Left forelimb (tissue), 1 donor: ENCODE measurements around the gene ANTXR2.

Experiments used
- DNase-seq: peaks from one replicate; pipeline ENCODE4 v3.0.0-alpha.2; 2018; ENCODE audit warnings: low spot score

The ANTXR2 gene

GRCh38 chr4:79983431-79983830 lies 89.6 kb downstream of the ANTXR2 start:
- DNase-seq: no peak

GRCh38 chr4:79982601-79983322 lies 90.3 kb downstream of the ANTXR2 start:
- no peak for DNase-seq

- DNase-seq: no peak
These were observed 92.6 kb downstream of the ANTXR2 start for GRCh38 chr4:79980448-79980847.

DNA sequence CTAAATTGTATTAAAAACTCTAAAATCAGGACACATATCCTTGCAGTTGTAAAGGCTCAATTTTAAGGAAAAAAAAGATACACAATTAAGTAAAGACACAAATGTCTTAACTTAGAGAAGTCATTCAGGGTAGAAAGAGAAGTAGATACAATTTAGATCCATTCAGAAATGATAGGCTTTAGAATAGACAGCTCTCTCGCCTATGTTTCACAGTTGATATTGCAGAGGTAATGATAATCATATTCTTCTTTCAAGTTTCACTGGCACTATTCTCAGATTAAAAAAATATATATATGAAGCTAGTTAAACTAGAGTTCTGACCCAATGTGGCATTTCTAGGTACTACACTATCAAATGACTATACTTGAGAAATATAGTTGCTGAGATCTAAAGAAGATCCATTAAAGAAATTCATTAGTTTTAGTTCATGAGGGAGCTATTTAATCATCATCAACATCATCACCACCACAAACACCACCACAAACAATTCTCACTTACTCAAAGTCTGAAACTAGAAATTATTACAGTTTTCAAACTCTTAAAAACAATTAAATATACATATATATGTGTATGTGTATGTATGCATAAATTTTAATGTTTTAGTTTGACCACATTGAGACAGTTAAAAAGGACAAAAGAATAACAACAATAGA lies 93.1 kb downstream of the ANTXR2 start:
- no peak for DNase-seq

DNA sequence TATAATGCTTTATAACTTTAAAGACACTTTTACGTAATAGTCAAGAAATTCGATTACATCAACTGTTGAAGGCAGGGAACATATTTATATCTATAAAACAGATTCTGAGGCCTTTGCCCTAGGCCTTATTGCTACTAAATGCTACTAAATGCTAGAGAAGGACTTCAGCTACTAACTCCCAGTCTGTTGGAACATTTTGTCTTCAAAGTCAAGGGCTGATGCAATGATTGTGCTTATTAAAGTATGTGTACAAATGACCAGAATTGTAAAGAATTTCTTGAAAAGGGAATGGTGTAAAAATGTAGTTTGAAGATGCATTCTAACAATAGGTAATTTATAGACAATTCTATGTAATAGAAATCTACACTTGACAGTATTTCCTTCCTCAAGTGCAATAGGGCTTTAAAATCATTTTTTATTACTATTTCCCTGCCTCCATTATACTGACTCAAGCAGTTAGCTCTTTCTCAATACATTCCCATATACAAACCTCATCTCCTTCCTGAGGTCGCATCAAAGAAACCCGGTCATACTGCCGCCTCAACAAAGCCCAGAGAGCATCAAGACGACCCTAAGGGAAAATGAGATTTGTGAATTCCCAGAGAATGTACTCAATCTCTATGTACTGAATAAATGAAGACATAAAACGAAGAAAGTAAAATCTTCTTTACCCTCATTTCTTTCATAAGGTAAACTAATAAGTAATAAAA lies 95.7 kb downstream of the ANTXR2 start:
- DNase-seq: no peak

GRCh38 chr4:79964400-79965211 lies 108.4 kb downstream of the ANTXR2 start:
- peak; percentile 69 for DNase-seq

GRCh38 chr4:79964020-79964399 lies 109.0 kb downstream of the ANTXR2 start:
- no peak for DNase-seq

DNA sequence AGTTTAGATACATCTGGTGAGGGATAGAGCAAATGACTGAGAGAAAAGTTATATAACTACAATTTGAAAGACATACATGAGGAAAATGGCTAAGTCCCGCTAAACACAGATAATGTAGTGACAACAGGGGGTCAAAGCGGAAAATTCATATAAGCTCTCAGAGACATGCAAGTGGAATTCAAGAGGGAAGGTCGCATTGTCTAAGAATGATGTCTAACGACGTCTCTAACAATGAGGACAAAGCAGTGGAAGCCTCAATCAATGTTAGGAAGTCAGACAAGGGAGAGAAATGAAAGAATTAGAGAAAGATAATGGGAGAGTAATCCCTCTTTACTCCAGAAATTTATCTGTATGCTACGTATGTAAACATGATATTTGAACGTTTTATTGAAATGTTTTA lies 113.4 kb downstream of the ANTXR2 start:
- no peak for DNase-seq

DNA sequence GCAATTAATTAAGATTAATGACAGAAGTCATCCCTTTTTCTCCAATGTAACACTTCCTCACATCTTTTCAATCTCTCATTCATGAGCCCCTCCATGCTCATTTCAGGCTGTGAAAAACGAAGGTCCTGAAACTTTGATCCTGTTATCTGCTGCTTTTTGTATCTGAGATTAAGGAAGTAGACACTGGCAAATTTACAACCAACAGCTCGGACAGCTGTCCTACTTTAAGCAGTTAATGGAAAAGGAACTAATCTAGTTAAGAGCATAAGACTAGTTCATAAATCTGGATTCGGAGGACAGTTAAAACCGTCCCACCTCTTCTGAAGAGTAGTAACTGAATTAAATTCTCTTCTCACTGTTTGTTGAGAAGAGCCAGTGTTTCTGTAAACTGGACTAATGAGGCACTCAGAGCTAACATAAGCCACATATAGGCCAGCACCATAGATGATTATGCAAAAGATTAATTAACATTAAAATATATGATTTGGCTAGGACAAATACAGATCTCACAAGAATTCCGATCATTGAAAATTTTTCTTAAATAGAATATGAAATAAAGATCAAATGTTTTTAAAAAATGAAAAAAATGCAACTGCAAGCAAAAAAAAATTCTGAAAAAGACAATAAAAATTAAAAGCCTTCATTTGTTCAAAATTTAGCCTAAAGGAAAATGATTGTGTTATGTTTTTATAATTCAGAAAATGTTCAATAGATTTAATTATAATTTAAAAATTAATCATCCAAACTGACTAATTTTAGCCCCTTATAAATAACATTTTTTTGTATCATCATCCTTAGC lies 114.4 kb downstream of the ANTXR2 start:
- no peak for DNase-seq

DNA sequence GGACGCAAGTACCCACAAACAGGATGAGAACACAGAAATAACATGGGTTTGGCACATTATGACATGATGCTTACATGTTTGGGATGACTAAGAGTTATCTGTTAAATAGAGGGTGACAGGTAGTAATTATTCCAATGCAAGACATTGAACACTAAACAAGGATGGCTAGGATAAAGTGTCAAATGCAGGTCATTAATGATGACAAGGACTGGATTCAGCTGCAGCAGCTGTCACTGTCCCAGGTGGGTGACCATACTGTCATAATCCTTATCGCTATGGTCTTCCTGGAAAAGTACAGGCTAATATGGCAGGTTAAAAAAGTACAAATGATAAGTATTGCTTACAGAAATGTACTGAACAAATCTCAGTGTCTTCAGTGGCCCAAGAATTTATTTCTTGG lies 123.9 kb downstream of the ANTXR2 start:
- DNase-seq: no peak

GRCh38 chr4:79948739-79949138 lies 124.3 kb downstream of the ANTXR2 start:
- no peak for DNase-seq

GRCh38 chr4:79948261-79948660 lies 124.8 kb downstream of the ANTXR2 start:
- no peak for DNase-seq

GRCh38 chr4:79947386-79947785 lies 125.6 kb downstream of the ANTXR2 start:
- DNase-seq: no peak

GRCh38 chr4:79935274-79935673 lies 137.8 kb downstream of the ANTXR2 start:
- DNase-seq: no peak

- DNase-seq: no peak
These were observed 138.4 kb downstream of the ANTXR2 start for GRCh38 chr4:79934660-79935059.

DNA sequence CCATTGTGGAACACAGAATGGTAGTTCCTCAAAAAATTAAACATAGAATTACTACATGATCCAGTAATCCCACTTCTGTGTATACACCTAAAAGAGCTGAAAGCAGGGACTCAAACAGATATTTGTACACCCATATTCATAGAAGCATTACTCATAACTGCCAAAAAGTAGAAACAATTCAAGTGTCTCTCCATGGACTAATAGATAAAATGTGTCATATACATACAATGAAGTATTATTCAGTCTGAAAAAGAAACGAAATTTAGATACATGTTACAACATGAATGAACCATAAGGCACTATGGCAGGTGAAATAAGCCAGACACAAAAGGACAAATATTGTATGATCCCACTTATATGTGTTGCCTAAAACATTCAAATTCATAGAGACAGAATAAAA lies 145.1 kb downstream of the ANTXR2 start:
- DNase-seq: no peak

- no peak for DNase-seq
These were observed 149.7 kb downstream of the ANTXR2 start for GRCh38 chr4:79923281-79923680.

GRCh38 chr4:79922011-79922410 lies 151.0 kb downstream of the ANTXR2 start:
- no peak for DNase-seq

DNA sequence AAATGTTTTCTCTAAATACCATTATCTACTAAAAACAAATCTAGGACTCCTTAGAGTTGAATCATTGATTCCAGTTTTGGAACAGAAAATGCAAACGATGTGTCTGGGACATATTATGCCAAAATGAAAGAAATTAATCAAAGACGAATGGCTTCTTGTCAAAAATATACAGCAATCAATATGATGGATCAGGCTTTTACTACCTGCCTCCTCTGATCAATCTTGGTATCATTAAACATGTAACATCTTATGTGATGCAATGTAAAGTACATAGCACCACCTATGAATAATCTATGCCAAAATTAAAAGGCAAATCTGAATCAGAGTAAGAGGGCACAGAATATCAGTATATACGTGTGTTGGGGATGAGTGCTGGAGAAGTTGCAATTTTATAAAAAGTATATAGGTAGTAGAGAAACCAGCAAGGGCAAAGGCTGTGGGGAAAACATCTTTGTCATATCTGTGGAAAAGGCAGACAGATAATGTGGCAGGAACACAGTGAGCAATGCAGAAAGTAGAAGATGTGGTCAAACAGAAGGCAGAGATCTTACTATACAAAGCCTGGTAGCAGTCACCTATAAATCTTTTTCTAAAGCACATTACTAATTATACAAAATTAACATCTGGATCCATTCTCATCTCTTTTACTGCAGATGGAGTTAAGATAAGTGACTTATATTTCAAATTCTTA lies 152.7 kb downstream of the ANTXR2 start:
- DNase-seq: no peak

DNA sequence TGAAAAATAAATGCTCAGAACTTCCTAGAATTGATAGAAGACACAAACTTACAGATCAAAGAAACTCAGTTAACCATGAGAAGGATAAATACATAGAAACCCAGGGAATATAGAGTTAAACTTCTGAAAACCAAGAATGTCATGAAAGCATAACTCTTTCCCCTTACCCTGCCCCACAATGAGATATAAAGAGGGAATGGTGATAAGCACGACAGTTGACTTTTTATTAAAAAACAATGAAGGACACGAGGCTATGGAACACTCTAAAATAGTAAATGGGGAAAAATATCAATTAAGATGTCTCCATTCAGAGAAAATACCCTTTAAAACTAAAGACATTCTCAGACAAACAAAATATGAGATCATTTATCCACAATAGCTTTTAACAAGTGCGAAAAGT lies 154.7 kb downstream of the ANTXR2 start:
- DNase-seq: no peak

GRCh38 chr4:79917246-79917645 lies 155.8 kb downstream of the ANTXR2 start:
- DNase-seq: no peak
